GM10266 (cell line): ENCODE results near the gene DPYSL3.

Source experiments
- DNase-seq: peaks from one replicate; pipeline ENCODE4 v3.0.0; 2012; ENCODE audit errors: extremely low spot score
- TF ChIP-seq, protein P1 (sequence below): IDR thresholded peaks from 2 replicates; pipeline ENCODE4 v1.5.1; 2012; ENCODE audit warnings: mild to moderate bottlenecking, low read depth; ENCODE audit not compliant: control insufficient read depth, insufficient read depth; ENCODE audit errors: missing control alignments

DPYSL3 gene

DNA sequence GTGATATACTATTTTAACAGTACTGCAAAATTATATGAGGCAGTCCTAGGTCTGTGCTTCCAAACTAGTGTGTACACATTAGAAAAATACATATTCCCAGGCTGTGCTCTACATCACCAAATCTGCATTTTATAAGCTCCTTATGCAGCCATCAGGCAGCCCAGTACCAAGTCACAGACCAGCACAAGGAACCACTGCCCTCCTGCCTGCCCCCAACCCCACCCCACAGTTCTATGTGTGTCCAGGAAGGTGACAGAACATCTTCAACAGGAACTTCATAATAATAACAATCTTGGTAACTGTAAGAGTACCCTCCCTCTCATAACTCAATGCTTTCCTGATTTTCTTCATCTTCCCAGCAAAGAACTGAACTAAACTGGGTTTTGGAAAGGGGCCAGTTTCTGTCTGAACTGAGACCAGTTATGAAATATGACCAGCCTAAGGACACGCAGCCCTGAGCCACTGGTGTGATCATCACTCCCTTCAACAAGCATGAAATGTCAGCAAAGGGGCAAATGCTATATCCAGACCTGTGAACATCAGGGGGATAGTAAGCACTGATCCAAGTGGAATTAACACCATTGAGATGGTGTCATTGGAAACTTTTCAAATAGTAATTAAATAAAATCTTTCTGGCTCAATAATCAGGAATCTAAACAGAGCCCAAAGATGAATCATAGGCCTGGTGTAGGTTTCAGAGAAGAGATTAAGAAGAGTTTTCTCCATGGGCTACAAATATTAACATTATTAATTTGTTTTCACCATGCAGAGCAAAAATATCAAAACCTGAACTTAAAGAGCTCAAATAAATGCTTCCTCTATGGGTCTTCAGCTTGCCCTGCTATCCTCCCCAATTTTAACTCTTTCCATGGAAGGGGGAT is 82.1 kb downstream of the DPYSL3 start:
- TF ChIP-seq, protein P1, sequence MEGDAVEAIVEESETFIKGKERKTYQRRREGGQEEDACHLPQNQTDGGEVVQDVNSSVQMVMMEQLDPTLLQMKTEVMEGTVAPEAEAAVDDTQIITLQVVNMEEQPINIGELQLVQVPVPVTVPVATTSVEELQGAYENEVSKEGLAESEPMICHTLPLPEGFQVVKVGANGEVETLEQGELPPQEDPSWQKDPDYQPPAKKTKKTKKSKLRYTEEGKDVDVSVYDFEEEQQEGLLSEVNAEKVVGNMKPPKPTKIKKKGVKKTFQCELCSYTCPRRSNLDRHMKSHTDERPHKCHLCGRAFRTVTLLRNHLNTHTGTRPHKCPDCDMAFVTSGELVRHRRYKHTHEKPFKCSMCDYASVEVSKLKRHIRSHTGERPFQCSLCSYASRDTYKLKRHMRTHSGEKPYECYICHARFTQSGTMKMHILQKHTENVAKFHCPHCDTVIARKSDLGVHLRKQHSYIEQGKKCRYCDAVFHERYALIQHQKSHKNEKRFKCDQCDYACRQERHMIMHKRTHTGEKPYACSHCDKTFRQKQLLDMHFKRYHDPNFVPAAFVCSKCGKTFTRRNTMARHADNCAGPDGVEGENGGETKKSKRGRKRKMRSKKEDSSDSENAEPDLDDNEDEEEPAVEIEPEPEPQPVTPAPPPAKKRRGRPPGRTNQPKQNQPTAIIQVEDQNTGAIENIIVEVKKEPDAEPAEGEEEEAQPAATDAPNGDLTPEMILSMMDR, result no peak
- no peak for DNase-seq

DNA sequence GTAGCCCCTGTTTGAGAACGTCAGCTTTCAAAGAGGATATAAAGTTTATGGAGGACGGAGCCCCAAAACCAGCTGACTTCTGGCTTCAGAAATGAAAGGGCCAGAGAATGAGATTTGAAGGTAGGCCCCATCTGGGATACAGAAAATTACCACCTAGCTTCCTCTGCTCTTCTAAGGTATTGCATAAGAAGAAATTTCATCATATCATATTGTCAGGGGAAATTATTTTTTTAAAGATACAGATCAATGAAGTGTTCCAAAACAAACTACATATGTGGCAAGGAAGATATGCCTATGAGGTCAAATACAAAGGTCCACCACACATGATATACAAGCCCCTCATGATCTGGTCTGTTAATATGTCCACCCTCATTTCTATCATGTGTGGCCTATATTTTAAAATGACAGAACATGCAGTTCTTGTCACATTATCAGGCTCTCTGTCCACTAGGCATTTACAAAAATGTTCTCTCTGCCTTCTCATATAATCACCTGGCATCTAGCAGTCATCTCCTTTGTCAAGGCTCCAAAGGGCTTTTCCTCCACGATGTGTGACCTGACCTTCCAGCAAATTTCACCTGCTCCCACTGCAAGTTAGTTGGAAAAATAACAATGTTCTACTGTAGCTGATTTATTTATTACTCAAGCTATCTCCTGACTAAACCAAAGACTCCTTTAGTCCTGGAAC is 83.1 kb downstream of the DPYSL3 start:
- TF ChIP-seq, protein P1, result no peak
- no peak for DNase-seq

DNA sequence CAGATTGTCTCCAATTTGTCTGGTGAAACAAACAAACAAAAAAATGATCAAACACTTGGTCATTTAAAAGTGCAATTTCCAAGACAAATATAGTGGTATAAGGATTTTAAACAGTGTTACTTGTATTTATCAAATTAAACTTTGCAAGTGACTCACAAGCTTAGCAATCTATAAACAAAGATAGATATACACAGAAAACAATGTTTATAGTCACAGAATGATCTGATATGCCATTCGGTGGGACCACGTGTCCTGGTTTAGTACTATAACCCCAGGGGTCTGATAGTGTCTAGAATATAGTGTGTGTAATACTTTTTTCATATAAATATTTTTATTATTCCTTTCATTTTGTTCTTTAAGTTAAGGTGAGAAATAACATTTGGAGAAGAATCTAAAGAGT is 91.3 kb downstream of the DPYSL3 start:
- DNase-seq, result no peak
- TF ChIP-seq, protein P1, result no peak

DNA sequence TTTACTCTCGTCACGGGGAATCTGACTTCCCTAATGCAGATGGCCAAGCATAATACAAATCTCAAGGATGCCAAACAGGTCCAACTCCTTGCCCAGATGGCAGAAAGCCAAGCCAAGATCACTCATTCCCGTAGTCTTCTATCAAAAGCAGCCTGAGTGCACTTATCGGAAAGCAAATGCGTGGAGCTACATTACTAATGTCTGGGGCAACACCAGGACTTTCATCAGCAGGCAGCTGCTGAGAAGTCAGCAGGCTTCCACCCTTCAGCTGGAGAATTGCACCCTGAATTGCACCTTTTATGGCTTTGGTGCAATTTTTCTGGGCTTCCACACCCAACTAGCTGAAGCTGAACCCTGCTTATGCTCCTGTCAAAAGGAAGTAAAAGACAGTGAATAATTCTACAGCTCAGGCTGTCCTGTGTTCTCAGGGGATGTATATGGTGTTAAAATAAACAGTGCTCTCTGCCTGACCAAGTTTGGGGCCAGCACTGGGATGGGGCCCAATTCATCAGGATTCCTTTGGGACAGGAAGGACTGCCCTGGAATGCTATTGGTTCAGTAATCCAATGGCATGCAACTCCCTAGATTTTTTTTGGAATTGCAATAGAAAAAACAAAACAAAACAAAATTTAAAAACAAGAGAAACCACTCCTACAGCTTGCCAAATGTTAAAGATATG is 92.6 kb downstream of the DPYSL3 start:
- DNase-seq, result no peak
- TF ChIP-seq, protein P1, result no peak

DNA sequence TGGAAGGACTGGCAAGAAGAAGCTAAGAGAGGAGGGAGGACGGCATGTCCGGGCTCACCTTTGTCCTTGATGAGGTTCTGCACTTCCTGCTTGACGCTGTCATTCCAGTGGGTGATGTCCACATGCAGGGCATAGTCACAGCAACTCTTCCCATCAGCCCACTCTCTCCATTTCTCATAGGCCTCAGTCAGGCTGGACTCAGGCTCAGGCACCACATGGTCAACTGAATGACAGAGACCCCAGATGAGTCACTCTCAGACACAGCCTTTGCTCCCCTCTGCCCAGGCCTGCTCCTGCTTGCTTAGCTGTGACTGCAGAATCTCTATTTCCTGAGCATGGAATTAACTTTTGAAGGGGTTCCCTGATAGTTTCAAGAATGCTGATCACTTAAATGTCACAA is 94.2 kb downstream of the DPYSL3 start:
- TF ChIP-seq, protein P1, result no peak
- no peak for DNase-seq

DNA sequence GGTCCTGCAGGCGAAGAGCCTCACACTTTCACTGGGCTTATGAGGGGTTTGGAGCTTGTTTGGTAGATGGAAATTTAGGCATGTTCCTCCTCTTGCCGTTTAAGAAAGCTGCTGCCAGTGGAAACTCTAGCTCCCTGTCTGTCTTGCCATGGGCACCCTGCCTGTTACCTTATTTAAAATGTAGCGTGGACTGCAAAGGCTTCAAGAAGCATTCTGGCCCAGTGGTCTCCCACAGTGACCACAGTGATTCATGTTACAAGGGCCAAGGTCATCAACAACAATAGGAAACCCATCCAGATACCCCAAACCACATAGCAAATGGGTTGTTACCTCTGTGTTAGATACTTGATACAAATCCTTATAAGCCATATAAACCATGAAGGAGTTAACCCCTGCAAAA is 96.6 kb downstream of the DPYSL3 start:
- TF ChIP-seq, protein P1, result no peak
- DNase-seq, result no peak
